HCT116 (cell line): Measurements from ENCODE around the gene FRZB. TPM values are rescaled to one million over a fixed set of nuclear protein-coding genes. Genes with fewer than 3 reads are reported as not detected.

Experiments
- ATAC-seq: fragments of 200-7000 bp; cut with Tn5 transposase; 2 replicates; pipeline ENCODE4 v1.9.1; 2020; ENCODE audit warnings: mild to moderate bottlenecking, moderate library complexity
- BruUV-seq: library from RNA; stranded (reverse); fragments of 400-500 nt; replicated peaks from 2 replicates; lab custom pipeline; 2021; lab: Mats Ljungman, UMichigan
- CTCF ChIA-PET: fragments of 300-600 bp; sonication (Branson Sonifier 250); formaldehyde crosslinking; loops from one replicate; lab custom pipeline; 2021; ENCODE audit warnings: antibody characterized with exemption; lab: Charles Lee
- POLR2A ChIA-PET: fragments of 300-600, 350-600 bp; sonication (Branson Sonifier 250); formaldehyde crosslinking; loops from one replicate; lab custom pipeline; 2021; ENCODE audit warnings: antibody characterized with exemption; lab: Charles Lee
- RAD21 ChIA-PET, 2 experiments: fragments of 300-600 bp; sonication (Branson Sonifier 250); formaldehyde crosslinking; loops; one replicate each; lab custom pipeline; 2023; ENCODE audit warnings: low total read pairs in 2 of 2; ENCODE audit not compliant: uncharacterized antibody in 2 of 2, unreplicated experiment in 2 of 2, low non-redundant PET in 1 of 2; lab: Charles Lee
- DNase-seq: peaks from one replicate; pipeline ENCODE4 v3.0.0-alpha.2; 2010; ENCODE audit warnings: low read depth, low spot score
- H2AFZ ChIP-seq: fragments of 200-600 bp; shearing (Covaris generic), sonication (generic); 2 replicates; pipeline ENCODE4 v1.6.1; 2017; ENCODE audit warnings: low read depth, mixed run types, mixed read lengths, antibody characterized with exemption, low read length; ENCODE audit not compliant: poor library complexity, severe bottlenecking
- H3K27ac ChIP-seq: 2 replicates; pipeline ENCODE4 v1.5.1; 2012; ENCODE audit warnings: low read depth, low read length
- H3K27me3 ChIP-seq: fragments of 200-600 bp; sonication (generic); 2 replicates; pipeline ENCODE4 v1.6.1; 2016; ENCODE audit warnings: mixed run types, low read length, mixed read lengths; ENCODE audit not compliant: insufficient read depth
- H3K36me3 ChIP-seq, 2 experiments: fragments of 200-500 bp in 1 of 2; fragments of 200-600 bp in 1 of 2; sonication (Bioruptor generic) in 1 of 2; sonication (generic) in 1 of 2; 2 replicates each; pipeline versions ENCODE4 v1.5.1 to v1.6.1; 2014 to 2016; ENCODE audit warnings: low read length in 2 of 2, inconsistent platforms in 1 of 2, mixed read lengths in 1 of 2, mixed run types in 1 of 2; ENCODE audit not compliant: insufficient read depth in 2 of 2, control insufficient read depth in 1 of 2
- H3K4me1 ChIP-seq, 2 experiments: fragments of 200-600 bp in 1 of 2; sonication (generic) in 1 of 2; 2 replicates each; pipeline versions ENCODE4 v1.5.1 to v1.6.1; 2012 to 2017; ENCODE audit warnings: low read length in 2 of 2, inconsistent platforms in 1 of 2, mild to moderate bottlenecking in 1 of 2, mixed read lengths in 1 of 2, mixed run types in 1 of 2, moderate library complexity in 1 of 2; ENCODE audit not compliant: insufficient read depth in 2 of 2, control insufficient read depth in 1 of 2
- H3K4me2 ChIP-seq: fragments of 200-600 bp; sonication (generic); 2 replicates; pipeline ENCODE4 v1.6.1; 2017; ENCODE audit warnings: mixed run types, low read length, mixed read lengths
- H3K4me3 ChIP-seq, 2 experiments: fragments of 200-600 bp in 1 of 2; sonication (generic) in 1 of 2; replicated peaks in 1 of 2; 2 replicates each; pipeline ENCODE4 v1.5.1; 2011 to 2016; ENCODE audit warnings: low read length in 2 of 2, control low read depth in 1 of 2, low read depth in 1 of 2, mild to moderate bottlenecking in 1 of 2, mixed read lengths in 1 of 2, mixed run types in 1 of 2
- H3K79me2 ChIP-seq: fragments of 200-600 bp; sonication (generic); 2 replicates; pipeline ENCODE4 v1.6.1; 2017; ENCODE audit warnings: mild to moderate bottlenecking, mixed run types, low read length, moderate library complexity, mixed read lengths; ENCODE audit not compliant: insufficient read depth
- H3K9ac ChIP-seq: fragments of 200-600 bp; sonication (generic); 2 replicates; pipeline ENCODE4 v1.6.1; 2016; ENCODE audit warnings: low read length, mixed read lengths
- H3K9me2 ChIP-seq: fragments of 200-600 bp; sonication (generic), shearing (Covaris generic); 2 replicates; pipeline ENCODE4 v1.6.1; 2017; ENCODE audit warnings: mixed run types, mild to moderate bottlenecking, moderate library complexity; ENCODE audit not compliant: insufficient read depth
- H3K9me3 ChIP-seq, 2 experiments: fragments of 200-500 bp in 1 of 2; fragments of 200-600 bp in 1 of 2; sonication (Bioruptor generic) in 1 of 2; sonication (generic) in 1 of 2; 2 replicates each; pipeline ENCODE4 v1.6.1; 2014 to 2017; ENCODE audit warnings: low read length in 2 of 2, mixed read lengths in 2 of 2, inconsistent platforms in 1 of 2, low read depth in 1 of 2, mild to moderate bottlenecking in 1 of 2, mixed run types in 1 of 2, moderate library complexity in 1 of 2; ENCODE audit not compliant: control insufficient read depth in 1 of 2, insufficient read depth in 1 of 2
- H4K20me1 ChIP-seq: fragments of 200-600 bp; sonication (generic), shearing (Covaris generic); 2 replicates; pipeline ENCODE4 v1.6.1; 2017; ENCODE audit warnings: mixed run types, mild to moderate bottlenecking, moderate library complexity; ENCODE audit not compliant: insufficient read depth
- EGR1 ChIP-seq: IDR thresholded peaks from 2 replicates; pipeline ENCODE4 v1.6.1; 2012; ENCODE audit warnings: low read depth
- EZH2 ChIP-seq: fragments of 200-600 bp; sonication (generic); IDR thresholded peaks from 2 replicates; pipeline ENCODE4 v1.6.1; 2017; ENCODE audit warnings: antibody characterized with exemption, mixed run types
- POLR2AphosphoS5 ChIP-seq: IDR thresholded peaks from 2 replicates; pipeline ENCODE4 v1.6.1; 2011; ENCODE audit warnings: mild to moderate bottlenecking, low read depth, low read length, moderate library complexity
- REST ChIP-seq: IDR thresholded peaks from 2 replicates; pipeline ENCODE4 v1.6.1; 2012; ENCODE audit warnings: low read depth
- SRF ChIP-seq: IDR thresholded peaks from 2 replicates; pipeline ENCODE4 v1.6.1; 2012; ENCODE audit warnings: low read depth
- ZNF274 ChIP-seq: fragments of 200-500 bp; sonication (Bioruptor generic); IDR thresholded peaks from 2 replicates; pipeline ENCODE4 v1.6.1; 2014; ENCODE audit warnings: mild to moderate bottlenecking, low read depth, low read length, inconsistent platforms
- intact Hi-C: fragments of 100-400 bp; cut with micrococcal nuclease; formaldehyde crosslinking; loops from 2 replicates; pipeline ENCODE4 v1.10.0; 2022
- total RNA-seq: library from RNA; stranded (reverse); gene quantifications from one replicate; pipeline ENCODE4 v1.2.1, GENCODE V29; 2021; ENCODE audit not compliant: unreplicated experiment

FRZB gene
- total RNA-seq, 1 experiment from 2014 or later: 0.49 TPM

- TF ChIP-seq SRF: no peak
- TF ChIP-seq EZH2: no peak
Observed at GRCh38 chr2:182858671-182859070, 7.8 kb downstream of the FRZB start (continued).

GRCh38 chr2:182855376-182855775, 11.1 kb downstream of the FRZB start:
- Histone ChIP-seq H3K9me2 (no peaks in the 10 kb centered on the region), H3K4me3 (no peak overlapping the region), H3K27ac (no peak overlapping the region), H3K36me3 (no peaks in the 10 kb centered on the region), H3K4me2 (no peak overlapping the region), H2AFZ (no peak overlapping the region), H4K20me1 (no peaks in the 10 kb centered on the region), H3K79me2 (no peaks in the 10 kb centered on the region), H3K9ac (no peak overlapping the region), H3K4me1 (peaks cover 0 to 2% of the 10 kb centered on the region in 2 experiments; a peak in 1 of 4 replicates), H3K27me3 (no peaks in the 10 kb centered on the region), H3K9me3 (no peaks in the 10 kb centered on the region)
- intact Hi-C loops: no loop called here
- ATAC-seq (no peak), DNase-seq (no peak)
- no TSS peak for BruUV-seq
- ChIA-PET RAD21 (no interaction called here), CTCF (no interaction called here), POLR2A (no interaction called here)
- TF ChIP-seq ZNF274 (no peak), EGR1 (no peak), POLR2AphosphoS5 (no peak)

- no peak overlapping the region for H2AFZ ChIP-seq
- H3K4me3 ChIP-seq: no peak overlapping the region
- no peak overlapping the region for H3K9ac ChIP-seq
- H3K9me3 ChIP-seq: no peaks in the 10 kb centered on the region
- no peak for TF ChIP-seq REST
- ATAC-seq (no peak), DNase-seq (no peak)
- no peaks in the 10 kb centered on the region for H3K9me2 ChIP-seq
- H3K27me3 ChIP-seq: no peaks in the 10 kb centered on the region
- intact Hi-C loops: no loop called here
- H3K36me3 ChIP-seq: no peaks in the 10 kb centered on the region
- H3K27ac ChIP-seq: no peak overlapping the region
- ChIA-PET POLR2A (no interaction called here), RAD21 (no interaction called here), CTCF (no interaction called here)
- no peaks in the 10 kb centered on the region for H4K20me1 ChIP-seq
- no peak overlapping the region for H3K4me2 ChIP-seq
- H3K4me1 ChIP-seq: no peaks in the 10 kb centered on the region
- H3K79me2 ChIP-seq: no peaks in the 10 kb centered on the region
- no TSS peak for BruUV-seq
Observed at GRCh38 chr2:182854375-182855105, 11.9 kb downstream of the FRZB start.
